GM21737 (cell line): ENCODE results near the gene MBD2.
"Not testable (repeated sequence)": the region's sequence is repeated elsewhere in the genome, so short reads cannot be mapped to it uniquely, and the experiment has no call there.

ENCODE experiments used
- ATAC-seq: cut with Tn5 transposase; IDR thresholded peaks from one replicate; pipeline ENCODE4 v1.9.1; 2021; ENCODE audit warnings: mild to moderate bottlenecking, moderate library complexity; ENCODE audit not compliant: unreplicated experiment

Gene MBD2

GRCh38 chr18:54238173-54238936 lies 13.9 kb upstream of the MBD2 start:
- ATAC-seq, result no peak

DNA sequence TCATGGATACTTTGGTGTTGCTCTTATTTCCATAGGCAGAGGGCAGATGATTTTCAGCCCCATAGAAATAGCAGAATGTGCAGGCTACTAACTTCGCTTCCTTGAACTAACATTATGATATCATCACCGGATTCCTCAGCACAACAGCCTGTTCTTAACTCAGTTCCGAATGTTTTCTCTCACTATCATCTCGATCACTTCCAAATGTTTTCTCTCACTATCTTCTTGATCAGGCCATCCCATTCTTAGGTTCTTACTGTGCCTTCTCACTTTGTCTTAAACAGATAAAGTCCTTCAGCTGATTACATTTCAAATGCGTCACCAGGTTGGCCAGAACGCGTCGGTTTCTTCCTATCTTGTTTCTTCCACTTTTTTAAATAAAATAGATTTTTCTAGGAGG lies 11.4 kb upstream of the MBD2 start:
- no peak for ATAC-seq

- no peak for ATAC-seq
These were observed 9.3 kb upstream of the MBD2 start for GRCh38 chr18:54233747-54234146.

- no peak for ATAC-seq
These were observed 8.8 kb upstream of the MBD2 start for GRCh38 chr18:54233228-54233625.

DNA sequence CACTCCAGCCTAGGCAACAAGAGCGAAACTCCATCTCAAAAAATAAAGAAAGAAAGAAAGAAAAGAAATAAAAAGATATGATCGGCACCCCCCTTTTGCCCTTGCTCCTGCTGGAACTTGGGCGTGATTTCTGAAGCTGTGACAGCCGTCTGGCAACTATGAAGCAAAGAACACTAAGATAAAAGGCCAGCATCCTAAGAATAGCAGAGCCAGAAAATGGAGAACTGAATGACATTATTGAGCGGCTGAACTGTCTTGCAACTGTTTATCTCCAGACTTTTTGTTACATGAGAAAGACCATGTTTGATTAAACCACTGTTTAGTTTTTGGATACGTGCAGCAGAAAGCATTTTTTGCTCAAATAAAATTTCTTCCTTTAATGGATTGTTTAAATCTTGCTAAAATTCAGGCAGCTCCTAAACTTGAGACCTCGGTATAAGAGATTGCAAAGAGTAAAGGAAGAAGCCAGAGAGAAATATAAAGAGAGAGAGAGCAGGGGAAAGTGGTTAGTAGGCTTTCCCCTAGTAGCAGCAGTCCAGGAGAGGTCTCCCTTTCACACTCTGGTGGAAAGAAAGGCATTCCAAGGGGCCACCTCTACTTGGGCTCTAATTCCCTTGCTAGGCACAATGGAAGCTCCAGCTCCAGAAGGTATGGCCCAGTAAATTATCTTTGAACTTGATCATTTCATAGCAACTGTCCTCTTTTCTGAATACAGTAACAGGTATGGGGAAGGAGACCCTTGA lies 8.2 kb upstream of the MBD2 start:
- no peak for ATAC-seq

DNA sequence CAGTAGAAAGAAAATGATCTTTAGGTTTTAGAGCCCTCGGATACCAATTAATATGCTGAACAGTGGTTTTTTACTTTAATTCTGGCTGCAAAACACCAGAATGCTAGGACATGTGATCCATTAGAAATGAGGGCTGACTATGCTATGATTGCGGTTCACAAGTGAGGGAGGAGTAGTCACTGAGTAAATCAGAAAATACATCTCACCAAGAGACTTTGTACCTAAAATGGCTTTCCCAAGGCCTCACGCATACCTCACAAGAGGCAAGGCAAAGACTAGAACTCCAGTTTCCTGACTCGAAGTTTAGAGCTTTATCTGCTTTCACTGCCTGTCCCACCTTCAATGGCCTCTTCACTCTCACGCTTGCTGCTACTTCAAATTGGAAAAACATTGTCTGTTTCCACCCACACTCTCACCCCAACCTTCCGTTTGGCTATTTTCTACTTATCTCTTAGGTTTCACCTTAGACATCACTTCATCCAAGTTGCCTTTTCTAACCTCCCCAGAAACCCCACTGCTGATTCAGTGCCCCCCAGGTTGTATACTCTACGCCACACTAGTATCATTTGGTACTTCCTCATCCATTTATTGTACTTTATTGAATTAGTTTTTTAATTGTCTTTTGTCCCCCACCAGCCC lies 5.1 kb upstream of the MBD2 start:
- no peak for ATAC-seq

DNA sequence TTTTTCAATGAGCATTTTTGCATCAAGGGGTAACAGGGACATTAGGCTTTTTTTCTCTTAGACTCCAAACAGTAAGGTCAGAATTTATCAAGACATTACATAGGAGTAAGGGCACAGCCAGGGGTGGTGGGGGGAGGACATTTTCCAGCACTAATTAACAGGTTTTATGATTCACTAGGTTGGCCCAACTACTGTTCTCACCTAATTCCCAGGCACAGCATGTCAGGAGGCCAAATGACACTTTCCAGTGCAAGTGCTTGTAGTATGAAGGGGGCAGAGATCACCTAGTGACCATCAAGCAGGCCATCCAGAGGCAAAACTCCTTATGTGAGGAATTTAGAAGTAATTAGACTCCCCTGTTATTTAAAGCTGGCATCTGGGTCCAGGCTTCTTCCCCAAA lies 3.9 kb upstream of the MBD2 start:
- no peak for ATAC-seq

DNA sequence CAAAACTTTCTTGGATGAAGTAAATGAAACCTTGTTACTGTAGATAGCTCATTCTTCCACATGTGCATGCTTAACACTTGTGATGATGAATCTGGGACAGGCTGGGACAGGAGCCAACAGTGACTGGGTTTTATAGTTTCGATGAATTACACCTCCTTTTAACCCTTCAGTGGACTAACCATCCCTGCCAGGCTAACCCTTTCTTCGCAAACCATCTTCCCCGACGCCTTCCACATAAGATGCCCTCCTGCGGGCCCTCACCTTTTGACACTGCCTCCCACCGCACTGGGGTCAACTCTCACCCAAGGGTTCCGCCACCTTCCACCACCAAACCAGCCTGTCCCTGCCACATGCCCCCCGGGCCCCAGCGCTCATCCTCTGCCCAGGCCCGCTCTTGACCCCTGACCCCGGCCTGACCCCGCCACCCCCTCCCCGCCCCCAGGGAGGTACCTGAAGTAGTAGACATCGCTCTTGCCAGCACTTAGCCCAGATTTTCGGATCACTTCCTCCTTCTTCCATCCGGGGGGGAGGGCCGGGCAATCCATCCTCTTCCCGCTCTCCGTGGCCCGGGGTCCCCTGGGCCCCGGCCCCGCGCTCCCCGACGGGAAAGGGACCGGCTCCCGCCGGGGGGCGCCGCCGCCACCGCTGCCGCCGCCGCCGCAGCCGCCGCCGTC lies 764 bp downstream of the MBD2 start:
- peak; percentile 18 for ATAC-seq

GRCh38 chr18:54222922-54223567 lies 1.4 kb downstream of the MBD2 start:
- peak; percentile 40 for ATAC-seq

DNA sequence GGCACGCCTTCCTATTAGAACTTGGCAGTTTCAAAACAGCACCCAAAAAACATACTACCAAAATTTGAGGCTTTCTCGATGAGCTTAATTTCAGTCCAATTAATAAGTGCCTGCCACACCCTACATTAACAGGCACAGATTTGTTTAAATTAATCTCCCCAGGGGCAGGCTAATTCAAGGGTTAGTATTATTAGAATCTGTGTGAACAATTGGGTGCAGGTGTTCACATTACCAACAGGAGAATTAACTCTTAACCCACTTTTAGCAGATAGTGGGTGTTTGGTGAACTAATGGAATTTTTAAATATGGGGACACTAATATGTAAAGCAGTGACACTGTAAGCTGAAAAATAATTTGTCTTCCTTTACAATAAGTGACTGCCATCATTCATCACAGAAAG lies 4.1 kb downstream of the MBD2 start:
- no peak for ATAC-seq

DNA sequence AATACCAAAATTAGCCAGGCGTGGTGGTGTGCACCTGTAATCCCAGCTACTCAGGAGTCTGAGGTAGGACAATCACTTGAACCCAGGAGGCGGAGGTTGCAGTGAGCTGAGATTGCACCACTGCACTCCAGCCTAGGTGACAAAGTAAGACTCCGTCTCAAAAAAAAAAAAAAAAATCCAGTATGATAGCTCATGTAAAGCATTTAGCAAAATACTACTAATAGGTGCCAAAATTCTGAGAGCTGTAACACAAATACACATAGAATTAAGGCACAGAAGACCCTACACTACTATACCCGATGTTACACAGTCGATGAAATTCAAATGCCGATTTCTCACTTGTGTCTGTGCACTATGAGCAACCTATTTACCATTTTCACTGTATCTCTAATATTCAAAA lies 5.7 kb downstream of the MBD2 start:
- not testable (repeated sequence) for ATAC-seq

DNA sequence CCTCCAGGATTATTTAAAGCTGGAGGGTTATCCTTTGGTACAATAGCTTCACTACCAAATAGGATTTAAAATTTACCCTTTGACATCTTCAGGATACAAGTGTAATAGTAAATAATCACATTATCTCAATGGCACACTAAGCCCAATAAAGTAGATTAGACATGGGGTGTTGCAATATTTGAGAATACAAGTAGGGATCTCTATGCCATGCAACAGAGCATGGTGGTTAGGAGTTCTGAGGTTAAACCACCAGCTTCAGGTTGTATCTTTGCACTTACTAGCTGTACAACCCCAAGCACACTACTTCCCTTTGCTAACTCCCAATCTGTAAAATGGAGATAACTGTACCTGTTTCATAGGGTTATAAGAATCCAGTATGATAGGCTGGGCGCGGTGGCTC lies 6.2 kb downstream of the MBD2 start:
- ATAC-seq, result no peak

DNA sequence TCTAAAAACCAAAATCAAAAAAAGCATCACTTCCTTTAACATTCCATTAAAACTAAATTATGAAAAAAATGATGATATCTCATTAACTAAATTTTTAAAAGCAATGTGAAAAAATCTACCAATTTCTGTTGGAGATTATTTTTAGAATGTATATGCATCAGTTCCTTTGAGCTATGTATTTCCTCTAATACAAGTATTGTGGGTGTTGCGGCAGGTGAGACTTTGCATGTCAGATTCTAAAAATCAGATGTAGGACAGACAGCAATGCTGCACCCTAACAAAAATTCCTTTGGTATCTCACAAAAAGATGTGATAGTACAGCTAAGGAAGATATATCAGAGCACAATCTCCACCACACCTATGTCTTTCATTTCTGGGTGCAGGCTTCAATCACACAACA lies 6.8 kb downstream of the MBD2 start:
- ATAC-seq, result no peak

GRCh38 chr18:54215069-54215468 lies 9.4 kb downstream of the MBD2 start:
- ATAC-seq, result no peak

DNA sequence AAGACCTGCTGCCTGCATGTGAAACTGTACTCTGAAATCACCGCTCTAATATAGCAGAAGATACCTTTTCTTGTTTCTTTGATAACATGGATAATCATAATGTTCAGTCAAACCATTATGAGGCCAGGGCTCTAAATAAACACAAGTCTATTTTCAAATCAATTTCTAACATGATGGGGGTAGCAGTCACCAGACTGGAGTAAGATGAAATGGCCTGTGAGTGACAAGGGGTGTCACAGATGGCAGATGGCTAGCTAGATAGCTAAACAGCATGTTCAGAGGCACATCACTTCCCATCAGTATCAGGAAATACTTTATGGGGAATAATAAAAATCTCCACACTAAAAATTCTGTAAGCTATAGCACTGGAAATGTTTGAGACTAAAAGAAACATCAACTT lies 14.0 kb downstream of the MBD2 start:
- ATAC-seq, result peak; percentile 36

- peak; percentile 78 for ATAC-seq
These were observed 14.8 kb downstream of the MBD2 start for GRCh38 chr18:54209471-54210180.

GRCh38 chr18:54206447-54206846 lies 18.0 kb downstream of the MBD2 start:
- no peak for ATAC-seq

DNA sequence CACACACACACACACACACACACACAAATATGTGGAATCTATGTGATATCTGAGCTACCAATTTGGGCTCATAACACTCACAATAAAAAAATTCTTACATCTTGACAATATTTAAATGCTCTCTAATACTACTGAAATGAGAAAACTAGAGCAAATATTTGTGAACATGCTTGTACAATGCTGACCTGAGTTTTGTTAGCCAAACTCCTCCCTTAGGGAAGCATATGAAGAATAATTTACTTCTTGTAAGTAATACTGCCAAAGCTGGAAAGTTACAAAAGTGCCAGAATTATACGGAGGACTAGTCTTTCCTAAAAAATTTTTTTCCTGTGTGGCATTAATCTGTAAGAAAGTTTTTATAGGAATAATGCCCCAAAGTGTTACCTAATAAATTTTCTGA lies 18.5 kb downstream of the MBD2 start:
- no peak for ATAC-seq

DNA sequence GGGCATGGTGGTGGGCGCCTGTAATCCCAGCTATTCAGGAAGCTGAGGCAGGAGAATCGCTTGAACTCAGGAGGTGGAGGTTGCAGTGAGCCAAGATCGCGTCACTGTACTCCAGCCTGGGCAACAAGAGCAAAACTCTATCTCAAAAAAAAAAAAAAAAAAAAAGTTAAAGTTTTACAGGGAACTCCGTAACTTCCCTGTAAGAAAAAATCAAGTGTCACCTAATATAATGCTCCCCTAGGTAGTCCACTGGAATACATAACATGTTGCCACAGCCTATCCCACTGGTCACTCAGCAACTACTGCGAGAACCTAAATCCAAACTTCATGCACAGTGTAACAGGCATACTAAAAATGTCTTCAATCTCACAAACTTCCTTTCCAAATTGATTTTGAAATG lies 19.0 kb downstream of the MBD2 start:
- ATAC-seq, result not testable (repeated sequence)

- no peak for ATAC-seq
These were observed 19.6 kb downstream of the MBD2 start for GRCh38 chr18:54204883-54205282.
